HPDE6-E6E7 (cell line): ENCODE measurements around the gene MINK1.
A peak's percentile ranks its signal among the peaks of the same experiment; 100 is the strongest.

Experiments
- DNase-seq: peaks from one replicate; pipeline ENCODE4 v3.0.0; 2011; ENCODE audit warnings: missing footprints; ENCODE audit errors: extremely low spot score

Gene MINK1

GRCh38 chr17:4932756-4933155, 99.6 kb downstream of the MINK1 start:
- no peak for DNase-seq

GRCh38 chr17:4933646-4934045, 100.5 kb downstream of the MINK1 start:
- DNase-seq, result no peak

- DNase-seq, result no peak
Observed at GRCh38 chr17:4934173-4934979, 101.2 kb downstream of the MINK1 start.

- no peak for DNase-seq
Observed at GRCh38 chr17:4935650-4936049, 102.5 kb downstream of the MINK1 start.

GRCh38 chr17:4936436-4936835, 103.3 kb downstream of the MINK1 start:
- DNase-seq, result no peak

- DNase-seq, result no peak
Observed at GRCh38 chr17:4937553-4937952, 104.4 kb downstream of the MINK1 start.

GRCh38 chr17:4938069-4938491, 104.9 kb downstream of the MINK1 start:
- no peak for DNase-seq

- no peak for DNase-seq
Observed at GRCh38 chr17:4938688-4939545, 105.8 kb downstream of the MINK1 start.

GRCh38 chr17:4939546-4939795, 106.3 kb downstream of the MINK1 start:
- no peak for DNase-seq

- DNase-seq, result peak; percentile 96
Observed at GRCh38 chr17:4939796-4940554, 106.8 kb downstream of the MINK1 start, which contains the start of the genes RNF167 and SLC25A11. Gene RNF167 (plus strand): TSS chr17:4940268. CDS start chr17:4940910, 642 bp downstream. Gene SLC25A11 (minus strand): TSS chr17:4940046. CDS start chr17:4939910, 136 bp downstream.

- DNase-seq, result peak; percentile 64
Observed at GRCh38 chr17:4940555-4941318, 107.6 kb downstream of the MINK1 start.

- DNase-seq, result no peak
Observed at GRCh38 chr17:4941319-4941610, 108.1 kb downstream of the MINK1 start.

- DNase-seq, result no peak
Observed at GRCh38 chr17:4942760-4943508, 109.8 kb downstream of the MINK1 start.

- DNase-seq, result no peak
Observed at GRCh38 chr17:4944163-4944553, 111.0 kb downstream of the MINK1 start.

GRCh38 chr17:4944554-4945175, 111.5 kb downstream of the MINK1 start:
- DNase-seq, result no peak

GRCh38 chr17:4945176-4945943, 112.2 kb downstream of the MINK1 start:
- peak; percentile 90 for DNase-seq

- DNase-seq, result no peak
Observed at GRCh38 chr17:4945944-4946280, 112.8 kb downstream of the MINK1 start.

- no peak for DNase-seq
Observed at GRCh38 chr17:4946312-4946976, 113.3 kb downstream of the MINK1 start.

- no peak for DNase-seq
Observed at GRCh38 chr17:4947010-4947410, 113.9 kb downstream of the MINK1 start.
